ENCODE measurements around the gene PDE10A.

Gene PDE10A

DNA sequence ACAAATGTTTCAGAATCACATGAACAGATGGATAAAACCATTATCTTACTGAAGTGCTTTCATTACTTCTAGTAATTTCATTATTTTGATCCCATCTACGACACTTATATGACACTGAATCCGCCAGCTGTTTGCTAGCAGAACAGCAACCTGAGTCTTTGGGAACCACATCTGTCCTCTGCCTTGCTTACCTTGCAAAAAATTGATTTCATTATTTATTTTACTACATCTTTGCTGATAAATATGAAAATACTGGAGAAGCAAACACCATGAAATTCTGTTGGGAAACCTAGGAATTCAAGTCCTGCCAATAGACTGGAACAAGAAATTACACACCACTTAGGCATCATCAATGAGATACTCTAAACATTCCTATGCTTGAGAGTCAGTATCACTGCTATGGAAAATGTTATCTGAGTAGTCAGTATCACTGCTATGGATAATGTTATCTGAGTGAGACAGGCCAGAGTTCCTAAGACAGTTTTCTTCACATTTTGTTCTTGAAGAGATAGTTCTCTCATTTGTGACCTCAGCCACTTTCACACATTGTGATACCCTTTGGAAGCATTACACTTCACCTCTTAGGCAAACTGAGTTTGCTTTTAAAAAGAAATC is 91.9 kb downstream of the PDE10A start:
- Histone ChIP-seq H3K9me3 (ENCODE audit: insufficient read depth, low read length, severe bottlenecking) (no peaks in the 10 kb centered on the region), H3K4me3 (ENCODE audit: low read depth in 1 of 2, low read length in 2 of 2) (no peak overlapping the region), H3K4me2 (ENCODE audit: insufficient read depth, low read length) (no peak overlapping the region), H3K27ac (ENCODE audit: low read length) (no peak overlapping the region), H3K79me2 (ENCODE audit: insufficient read depth, low read length) (no peaks in the 10 kb centered on the region), H2AFZ (ENCODE audit: low read depth, low read length) (no peak overlapping the region), H3K9ac (ENCODE audit: low read depth, low read length) (no peak overlapping the region), H4K20me1 (ENCODE audit: insufficient read depth, low read length) (no peaks in the 10 kb centered on the region), H3K27me3 (ENCODE audit: insufficient read depth, low read length, poor library complexity) (no peaks in the 10 kb centered on the region), H3K36me3 (ENCODE audit: insufficient read depth, low read length) (no peaks in the 10 kb centered on the region), H3K4me1 (ENCODE audit: insufficient read depth, low read length) (no peaks in the 10 kb centered on the region)
- TF ChIP-seq, protein P1, sequence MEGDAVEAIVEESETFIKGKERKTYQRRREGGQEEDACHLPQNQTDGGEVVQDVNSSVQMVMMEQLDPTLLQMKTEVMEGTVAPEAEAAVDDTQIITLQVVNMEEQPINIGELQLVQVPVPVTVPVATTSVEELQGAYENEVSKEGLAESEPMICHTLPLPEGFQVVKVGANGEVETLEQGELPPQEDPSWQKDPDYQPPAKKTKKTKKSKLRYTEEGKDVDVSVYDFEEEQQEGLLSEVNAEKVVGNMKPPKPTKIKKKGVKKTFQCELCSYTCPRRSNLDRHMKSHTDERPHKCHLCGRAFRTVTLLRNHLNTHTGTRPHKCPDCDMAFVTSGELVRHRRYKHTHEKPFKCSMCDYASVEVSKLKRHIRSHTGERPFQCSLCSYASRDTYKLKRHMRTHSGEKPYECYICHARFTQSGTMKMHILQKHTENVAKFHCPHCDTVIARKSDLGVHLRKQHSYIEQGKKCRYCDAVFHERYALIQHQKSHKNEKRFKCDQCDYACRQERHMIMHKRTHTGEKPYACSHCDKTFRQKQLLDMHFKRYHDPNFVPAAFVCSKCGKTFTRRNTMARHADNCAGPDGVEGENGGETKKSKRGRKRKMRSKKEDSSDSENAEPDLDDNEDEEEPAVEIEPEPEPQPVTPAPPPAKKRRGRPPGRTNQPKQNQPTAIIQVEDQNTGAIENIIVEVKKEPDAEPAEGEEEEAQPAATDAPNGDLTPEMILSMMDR (IDR thresholded peaks at IDR 0.05; ENCODE audit: borderline replicate concordance, extremely low read depth, low read length, poor library complexity, severe bottlenecking), result no peak
- TF ChIP-seq EZH2 (IDR thresholded peaks at IDR 0.05; ENCODE audit: borderline replicate concordance, low read depth, low read length, severe bottlenecking), result no peak
- ATAC-seq (ENCODE audit: insufficient read depth, low read depth) (no peak), DNase-seq (no peak)

DNA sequence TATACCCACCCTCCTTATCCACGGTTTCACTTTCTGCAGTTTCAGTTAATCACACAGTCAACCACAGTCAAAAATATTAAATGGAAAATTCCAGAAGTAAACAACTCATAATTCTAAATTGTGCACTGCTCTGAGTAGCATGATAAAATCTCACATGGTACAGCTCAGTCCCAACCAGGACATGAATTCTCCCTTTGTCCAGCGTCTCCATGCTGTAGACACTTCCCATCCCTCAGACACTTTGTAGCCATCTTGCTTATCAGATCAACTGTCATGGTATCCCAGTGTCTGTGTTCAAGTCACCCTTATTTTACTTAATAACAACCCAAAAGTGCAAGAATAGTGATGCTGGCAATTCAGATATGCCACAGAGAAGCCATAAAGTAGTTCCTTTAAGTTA is 94.7 kb downstream of the PDE10A start:
- Histone ChIP-seq H3K9me3 (ENCODE audit: insufficient read depth, low read length, severe bottlenecking) (no peaks in the 10 kb centered on the region), H4K20me1 (ENCODE audit: insufficient read depth, low read length) (no peaks in the 10 kb centered on the region), H3K4me3 (ENCODE audit: low read depth in 1 of 2, low read length in 2 of 2) (no peak overlapping the region), H3K36me3 (ENCODE audit: insufficient read depth, low read length) (no peaks in the 10 kb centered on the region), H3K79me2 (ENCODE audit: insufficient read depth, low read length) (no peaks in the 10 kb centered on the region), H2AFZ (ENCODE audit: low read depth, low read length) (no peak overlapping the region), H3K9ac (ENCODE audit: low read depth, low read length) (no peak overlapping the region), H3K4me2 (ENCODE audit: insufficient read depth, low read length) (no peak overlapping the region), H3K4me1 (ENCODE audit: insufficient read depth, low read length) (no peaks in the 10 kb centered on the region), H3K27ac (ENCODE audit: low read length) (no peak overlapping the region), H3K27me3 (ENCODE audit: insufficient read depth, low read length, poor library complexity) (no peaks in the 10 kb centered on the region)
- TF ChIP-seq EZH2 (IDR thresholded peaks at IDR 0.05; ENCODE audit: borderline replicate concordance, low read depth, low read length, severe bottlenecking), result no peak
- TF ChIP-seq, protein P1 (IDR thresholded peaks at IDR 0.05; ENCODE audit: borderline replicate concordance, extremely low read depth, low read length, poor library complexity, severe bottlenecking), result no peak
- DNase-seq (no peak), ATAC-seq (ENCODE audit: insufficient read depth, low read depth) (no peak)

DNA sequence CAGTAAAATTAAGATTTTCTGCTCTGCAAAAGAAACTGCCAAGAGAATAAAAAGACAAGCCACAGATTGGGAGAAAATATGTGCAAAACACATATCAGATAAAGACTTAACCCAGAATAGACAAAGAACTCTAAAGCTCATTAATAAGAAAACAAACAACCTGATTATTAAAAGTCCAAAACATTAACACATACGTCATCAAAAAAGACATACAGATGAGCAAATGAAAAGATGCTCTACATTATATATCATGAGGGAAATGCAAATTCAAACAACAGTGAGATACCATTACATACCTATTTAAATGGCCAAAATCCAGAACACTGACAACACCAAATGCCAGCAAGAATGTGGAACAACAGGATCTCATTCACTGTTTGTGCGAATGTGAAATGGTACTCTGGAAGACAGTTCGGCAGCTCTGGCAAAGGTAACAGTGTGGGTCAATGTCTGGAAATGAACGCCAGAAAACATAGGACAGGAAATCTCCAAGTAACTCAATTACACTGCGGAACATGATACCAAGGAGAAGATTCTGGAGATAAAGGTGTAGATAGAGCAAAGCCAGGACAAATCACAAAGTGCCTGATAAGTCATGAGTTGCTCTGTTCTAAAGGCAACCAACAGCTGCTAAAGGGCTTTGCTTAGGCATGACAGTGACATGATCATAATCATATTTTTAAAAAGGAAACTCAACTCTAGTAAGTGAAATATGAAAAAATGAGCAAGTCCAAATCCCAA is 96.8 kb downstream of the PDE10A start:
- Histone ChIP-seq H4K20me1 (ENCODE audit: insufficient read depth, low read length) (no peaks in the 10 kb centered on the region), H3K9me3 (ENCODE audit: insufficient read depth, low read length, severe bottlenecking) (no peaks in the 10 kb centered on the region)

More for the DNA sequence above, 96.8 kb downstream of the PDE10A start:
- DNase-seq (no peak), ATAC-seq (ENCODE audit: insufficient read depth, low read depth) (no peak)
- Histone ChIP-seq H3K4me1 (ENCODE audit: insufficient read depth, low read length) (no peaks in the 10 kb centered on the region), H3K79me2 (ENCODE audit: insufficient read depth, low read length) (no peaks in the 10 kb centered on the region), H3K27ac (ENCODE audit: low read length) (no peak overlapping the region), H3K36me3 (ENCODE audit: insufficient read depth, low read length) (no peaks in the 10 kb centered on the region), H2AFZ (ENCODE audit: low read depth, low read length) (no peak overlapping the region), H3K4me3 (ENCODE audit: low read depth in 1 of 2, low read length in 2 of 2) (no peak overlapping the region), H3K4me2 (ENCODE audit: insufficient read depth, low read length) (no peak overlapping the region), H3K27me3 (ENCODE audit: insufficient read depth, low read length, poor library complexity) (no peaks in the 10 kb centered on the region), H3K9ac (ENCODE audit: low read depth, low read length) (no peak overlapping the region)
- TF ChIP-seq, protein P1 (IDR thresholded peaks at IDR 0.05; ENCODE audit: borderline replicate concordance, extremely low read depth, low read length, poor library complexity, severe bottlenecking), result no peak
- no peak for TF ChIP-seq EZH2 (IDR thresholded peaks at IDR 0.05; ENCODE audit: borderline replicate concordance, low read depth, low read length, severe bottlenecking)

Measured in DND-41 (cell line).